Adrenal gland (tissue), 5 donors: ENCODE results near the gene DIO3.

Experiments used
- POLR2A ChIP-seq, 2 donors: fragments of 450-650 bp; IDR thresholded peaks; one replicate each; pipeline ENCODE4 v1.6.1; 2017; ENCODE audit warnings: antibody characterized with exemption in 2 of 2, mild to moderate bottlenecking in 2 of 2, moderate library complexity in 1 of 2
- TF ChIP-seq, protein P1 (sequence below), 6 experiments: fragments of 450-650 bp in 4 of 6; fragments of 200-600 bp in 2 of 6; sonication (generic) in 1 of 6; IDR thresholded peaks; 1 replicate in 5 of 6; 2 replicates in 1 of 6; pipeline versions ENCODE4 v1.5.1 to v1.8.0; 2016 to 2021; ENCODE audit warnings: antibody characterized with exemption in 6 of 6, mild to moderate bottlenecking in 2 of 6, moderate library complexity in 1 of 6
- donor health status: DM: no; HTN: no; CAD: no.

DNA sequence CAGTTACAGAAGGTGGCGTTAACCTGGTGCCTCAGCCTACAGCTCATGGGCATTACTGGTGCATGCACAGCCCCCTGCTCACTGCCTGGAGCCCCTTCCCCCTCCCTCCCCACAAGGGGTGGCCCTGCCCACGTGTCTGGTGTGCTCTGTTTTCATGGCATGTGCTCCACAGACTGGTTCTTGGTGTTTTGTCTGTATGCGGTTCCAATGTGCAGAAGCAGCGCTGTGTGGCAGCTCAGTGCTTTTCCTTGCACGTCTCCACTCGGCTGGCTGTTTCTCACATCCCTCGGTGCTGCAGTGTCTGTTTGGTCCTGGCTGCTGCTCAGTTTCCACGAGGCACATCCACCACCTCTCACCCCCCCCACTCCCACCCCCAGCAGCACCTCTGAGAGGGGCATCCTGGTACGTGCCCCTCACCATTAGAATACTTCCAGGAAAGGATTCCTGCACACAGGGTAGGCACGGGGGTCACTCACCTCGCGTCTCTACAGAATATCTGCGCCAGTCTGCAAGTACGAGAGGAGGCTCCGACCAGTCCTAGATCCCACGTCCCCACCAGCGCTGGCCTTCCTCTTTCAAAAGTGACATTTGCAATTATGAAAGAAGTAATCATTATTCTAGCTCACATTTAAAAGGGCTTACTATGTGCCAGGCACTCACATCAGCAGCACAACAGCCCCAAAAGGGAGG is 27.1 kb downstream of the DIO3 start:
- TF ChIP-seq POLR2A (IDR thresholded peaks at IDR 0.05), result no peak
- TF ChIP-seq, protein P1, sequence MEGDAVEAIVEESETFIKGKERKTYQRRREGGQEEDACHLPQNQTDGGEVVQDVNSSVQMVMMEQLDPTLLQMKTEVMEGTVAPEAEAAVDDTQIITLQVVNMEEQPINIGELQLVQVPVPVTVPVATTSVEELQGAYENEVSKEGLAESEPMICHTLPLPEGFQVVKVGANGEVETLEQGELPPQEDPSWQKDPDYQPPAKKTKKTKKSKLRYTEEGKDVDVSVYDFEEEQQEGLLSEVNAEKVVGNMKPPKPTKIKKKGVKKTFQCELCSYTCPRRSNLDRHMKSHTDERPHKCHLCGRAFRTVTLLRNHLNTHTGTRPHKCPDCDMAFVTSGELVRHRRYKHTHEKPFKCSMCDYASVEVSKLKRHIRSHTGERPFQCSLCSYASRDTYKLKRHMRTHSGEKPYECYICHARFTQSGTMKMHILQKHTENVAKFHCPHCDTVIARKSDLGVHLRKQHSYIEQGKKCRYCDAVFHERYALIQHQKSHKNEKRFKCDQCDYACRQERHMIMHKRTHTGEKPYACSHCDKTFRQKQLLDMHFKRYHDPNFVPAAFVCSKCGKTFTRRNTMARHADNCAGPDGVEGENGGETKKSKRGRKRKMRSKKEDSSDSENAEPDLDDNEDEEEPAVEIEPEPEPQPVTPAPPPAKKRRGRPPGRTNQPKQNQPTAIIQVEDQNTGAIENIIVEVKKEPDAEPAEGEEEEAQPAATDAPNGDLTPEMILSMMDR (IDR thresholded peaks at IDR 0.05), result no peak
